LNCAP (cell line): ENCODE results near the gene ACADSB.

Experiments
- TF ChIP-seq, protein P1 (sequence below): fragments of 450-650 bp; IDR thresholded peaks from 2 replicates; pipeline ENCODE4 v1.5.1; 2017; ENCODE audit warnings: mild to moderate bottlenecking

ACADSB gene

DNA sequence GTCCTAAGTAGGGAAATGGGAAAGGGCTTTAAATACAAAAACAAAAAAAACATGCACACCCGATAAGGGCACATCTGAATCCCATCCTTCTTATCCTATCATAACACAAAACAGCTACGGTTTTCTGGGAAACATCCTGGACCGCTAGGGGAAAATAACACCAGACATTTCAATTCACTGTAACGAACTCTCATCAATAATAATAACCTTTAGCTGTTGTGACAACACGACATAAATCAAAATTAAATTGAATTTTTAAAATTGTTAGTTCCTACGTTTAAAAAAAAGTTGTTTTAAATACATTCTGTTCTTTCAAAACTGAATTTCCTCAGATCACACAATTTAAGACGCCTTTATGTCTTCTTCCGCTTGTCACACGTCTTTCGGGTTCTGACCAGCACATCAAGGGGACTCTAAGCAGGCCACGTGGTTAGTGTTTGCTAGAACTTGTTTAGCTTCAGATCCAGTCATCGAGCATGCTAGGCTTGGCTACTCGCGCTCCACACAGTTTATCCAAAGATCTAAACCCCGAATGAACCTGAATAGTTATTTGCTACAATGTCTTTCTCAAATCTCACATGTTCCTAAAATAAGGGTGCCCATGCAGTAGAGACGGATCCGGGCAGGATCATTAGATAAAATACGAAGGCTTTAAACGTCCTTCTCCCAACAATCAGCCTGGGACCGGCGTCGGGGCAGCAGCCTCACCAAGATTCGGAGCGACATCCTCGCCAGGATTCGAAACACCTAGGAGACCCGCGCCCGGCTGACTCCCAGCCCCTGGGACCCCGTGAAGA, 1.1 kb upstream of the ACADSB start:
- TF ChIP-seq, protein P1, sequence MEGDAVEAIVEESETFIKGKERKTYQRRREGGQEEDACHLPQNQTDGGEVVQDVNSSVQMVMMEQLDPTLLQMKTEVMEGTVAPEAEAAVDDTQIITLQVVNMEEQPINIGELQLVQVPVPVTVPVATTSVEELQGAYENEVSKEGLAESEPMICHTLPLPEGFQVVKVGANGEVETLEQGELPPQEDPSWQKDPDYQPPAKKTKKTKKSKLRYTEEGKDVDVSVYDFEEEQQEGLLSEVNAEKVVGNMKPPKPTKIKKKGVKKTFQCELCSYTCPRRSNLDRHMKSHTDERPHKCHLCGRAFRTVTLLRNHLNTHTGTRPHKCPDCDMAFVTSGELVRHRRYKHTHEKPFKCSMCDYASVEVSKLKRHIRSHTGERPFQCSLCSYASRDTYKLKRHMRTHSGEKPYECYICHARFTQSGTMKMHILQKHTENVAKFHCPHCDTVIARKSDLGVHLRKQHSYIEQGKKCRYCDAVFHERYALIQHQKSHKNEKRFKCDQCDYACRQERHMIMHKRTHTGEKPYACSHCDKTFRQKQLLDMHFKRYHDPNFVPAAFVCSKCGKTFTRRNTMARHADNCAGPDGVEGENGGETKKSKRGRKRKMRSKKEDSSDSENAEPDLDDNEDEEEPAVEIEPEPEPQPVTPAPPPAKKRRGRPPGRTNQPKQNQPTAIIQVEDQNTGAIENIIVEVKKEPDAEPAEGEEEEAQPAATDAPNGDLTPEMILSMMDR = no peak

- TF ChIP-seq, protein P1 = no peak
Measured at GRCh38 chr10:123009105-123009820, 457 bp downstream of the ACADSB start.

DNA sequence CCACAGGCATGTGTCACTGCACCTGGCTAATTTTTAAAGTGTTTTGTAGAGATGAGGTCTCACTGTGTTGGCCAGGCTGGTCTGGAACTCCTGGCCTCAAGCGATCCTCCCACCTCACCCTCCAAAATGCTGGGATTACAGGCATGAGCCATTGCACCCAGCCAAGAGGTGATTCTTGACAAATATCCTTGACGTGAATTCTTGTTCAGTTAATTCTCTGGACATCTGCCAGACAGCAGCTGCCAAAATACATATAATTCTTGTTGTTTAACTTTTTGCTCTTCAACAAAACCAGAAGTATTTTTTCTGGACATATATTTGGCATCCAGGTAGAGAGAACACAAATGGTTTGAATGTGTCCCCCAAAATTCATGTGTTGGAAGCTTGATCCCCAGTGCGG, 3.2 kb downstream of the ACADSB start:
- TF ChIP-seq, protein P1 = no peak

DNA sequence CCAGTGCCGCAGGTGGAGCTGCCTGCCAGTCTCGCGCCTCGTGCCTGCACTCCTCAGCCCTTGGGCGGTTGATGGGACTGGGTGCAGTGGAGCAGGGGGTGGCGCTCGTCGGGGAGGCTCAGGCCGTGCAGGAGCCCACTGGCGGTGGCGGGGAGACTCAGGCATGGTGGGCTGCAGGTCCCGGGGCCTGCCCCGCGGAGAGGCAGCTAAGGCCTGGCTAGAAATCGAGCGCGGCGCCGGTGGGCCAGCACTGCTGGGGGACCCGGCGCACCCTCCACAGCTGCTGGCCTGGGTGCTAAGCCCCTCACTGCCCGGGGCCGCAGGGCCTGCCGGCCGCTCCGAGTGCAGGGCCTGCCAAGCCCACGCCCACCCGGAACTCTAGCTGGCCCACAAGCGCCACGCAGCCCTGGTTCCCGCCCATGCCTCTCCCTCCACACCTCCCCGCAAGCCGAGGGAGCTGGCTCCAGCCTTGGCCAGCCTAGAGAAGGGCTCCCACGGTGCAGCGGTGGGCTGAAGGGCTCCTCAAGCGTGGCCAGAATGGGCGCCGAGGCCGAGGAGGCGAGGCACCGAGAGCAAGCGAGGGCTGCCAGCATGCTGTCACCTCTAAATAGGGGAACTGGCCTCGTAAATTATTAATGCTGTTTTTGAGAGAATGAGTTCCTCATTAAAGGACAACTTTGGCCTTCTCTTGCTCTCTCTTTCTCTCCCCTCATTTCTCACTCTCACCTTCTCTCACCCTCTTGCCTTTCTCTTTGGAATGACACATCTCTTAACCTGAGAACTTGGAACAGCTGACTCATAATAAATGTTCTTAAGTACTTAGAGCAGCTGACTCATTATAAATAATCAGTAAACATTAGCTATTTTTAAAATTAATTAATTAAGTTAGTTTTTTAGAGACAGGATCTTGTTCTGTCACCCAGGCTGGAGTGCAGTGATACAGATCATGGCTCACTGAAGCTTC, 4.9 kb downstream of the ACADSB start:
- TF ChIP-seq, protein P1 = no peak

DNA sequence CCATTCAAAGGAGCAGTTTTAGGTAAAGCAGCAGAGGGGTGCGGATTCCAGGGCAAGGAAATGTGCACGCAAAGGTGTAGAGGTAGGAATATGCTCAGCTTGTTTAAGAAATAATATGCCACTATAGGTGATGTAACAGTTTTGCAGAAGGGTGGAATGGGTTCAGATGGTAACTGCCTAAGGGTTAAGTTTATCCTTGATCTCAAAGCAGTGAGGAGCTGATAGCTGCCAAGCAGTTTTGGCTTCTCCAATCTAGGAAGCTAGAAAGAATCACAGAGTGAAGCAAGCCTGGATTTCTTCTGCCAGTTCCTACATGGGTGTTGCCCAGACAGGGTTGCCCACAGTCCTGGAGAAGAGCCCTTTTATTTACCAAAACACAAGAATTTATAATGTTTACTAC, 6.0 kb downstream of the ACADSB start:
- TF ChIP-seq, protein P1 = no peak

DNA sequence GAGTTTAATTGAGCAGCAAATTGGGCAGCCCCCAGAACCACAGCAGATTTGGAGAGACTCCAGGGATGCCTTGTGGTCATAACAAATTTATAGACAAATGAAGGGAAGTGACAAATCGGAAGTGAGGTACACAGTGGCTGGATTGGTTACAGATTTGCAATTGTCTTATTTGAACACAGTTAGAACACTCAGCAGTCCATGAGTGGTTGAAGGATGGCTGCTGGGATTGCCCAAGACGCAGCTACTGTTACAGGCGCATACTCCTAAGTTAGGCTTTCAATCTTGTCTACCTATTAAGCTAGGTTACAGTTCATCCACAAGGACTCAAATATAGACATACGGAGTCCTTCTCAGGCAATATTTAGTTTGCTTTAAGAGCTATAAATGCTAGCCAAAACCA, 7.4 kb downstream of the ACADSB start:
- TF ChIP-seq, protein P1 = no peak
